ENCODE results near the gene PPM1L.

Gene PPM1L

DNA sequence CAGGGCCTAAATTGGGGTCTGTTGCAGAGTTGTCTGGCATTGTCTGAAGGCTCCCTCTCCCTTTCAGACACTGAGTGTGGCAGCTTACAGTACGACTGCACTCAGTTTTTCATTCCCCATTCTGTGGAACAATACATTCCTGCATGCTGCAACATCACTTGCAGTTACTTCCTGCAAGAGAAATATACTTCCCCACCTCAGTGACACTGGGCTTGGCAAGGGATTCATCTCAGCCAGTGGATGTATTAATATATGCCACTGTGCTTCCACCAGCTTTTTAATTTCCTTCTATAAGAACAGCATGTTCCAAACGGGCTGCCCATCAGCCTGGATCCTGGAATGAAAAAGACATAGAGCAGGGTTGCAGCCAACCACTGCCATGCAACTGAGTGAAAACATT, 326.0 kb downstream of the PPM1L start:
- DNase-seq (ENCODE audit: extremely low read depth, low read depth), result no peak
- TF ChIP-seq, protein P1, sequence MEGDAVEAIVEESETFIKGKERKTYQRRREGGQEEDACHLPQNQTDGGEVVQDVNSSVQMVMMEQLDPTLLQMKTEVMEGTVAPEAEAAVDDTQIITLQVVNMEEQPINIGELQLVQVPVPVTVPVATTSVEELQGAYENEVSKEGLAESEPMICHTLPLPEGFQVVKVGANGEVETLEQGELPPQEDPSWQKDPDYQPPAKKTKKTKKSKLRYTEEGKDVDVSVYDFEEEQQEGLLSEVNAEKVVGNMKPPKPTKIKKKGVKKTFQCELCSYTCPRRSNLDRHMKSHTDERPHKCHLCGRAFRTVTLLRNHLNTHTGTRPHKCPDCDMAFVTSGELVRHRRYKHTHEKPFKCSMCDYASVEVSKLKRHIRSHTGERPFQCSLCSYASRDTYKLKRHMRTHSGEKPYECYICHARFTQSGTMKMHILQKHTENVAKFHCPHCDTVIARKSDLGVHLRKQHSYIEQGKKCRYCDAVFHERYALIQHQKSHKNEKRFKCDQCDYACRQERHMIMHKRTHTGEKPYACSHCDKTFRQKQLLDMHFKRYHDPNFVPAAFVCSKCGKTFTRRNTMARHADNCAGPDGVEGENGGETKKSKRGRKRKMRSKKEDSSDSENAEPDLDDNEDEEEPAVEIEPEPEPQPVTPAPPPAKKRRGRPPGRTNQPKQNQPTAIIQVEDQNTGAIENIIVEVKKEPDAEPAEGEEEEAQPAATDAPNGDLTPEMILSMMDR (IDR thresholded peaks at IDR 0.05; ENCODE audit: low read depth, low read length), result no peak

DNA sequence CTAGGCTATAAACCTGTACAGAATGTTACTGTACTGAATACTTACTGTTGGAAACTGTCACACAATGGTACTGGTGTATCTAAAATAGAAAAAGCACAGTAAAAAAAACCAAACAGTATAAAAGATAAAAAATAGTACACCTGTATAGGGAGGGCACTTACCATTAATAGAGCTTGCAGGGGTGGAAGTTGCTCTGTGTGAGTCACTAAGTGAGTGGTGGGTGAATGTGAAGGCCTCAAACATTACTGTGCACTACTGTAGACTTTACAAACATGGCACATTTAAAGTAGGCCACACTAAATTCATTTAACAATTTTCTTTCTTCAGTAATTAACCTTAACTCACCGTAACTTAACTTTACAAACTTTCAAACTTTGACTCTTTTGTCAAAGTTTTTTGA, 327.1 kb downstream of the PPM1L start:
- no peak for DNase-seq (ENCODE audit: extremely low read depth, low read depth)
- TF ChIP-seq, protein P1 (IDR thresholded peaks at IDR 0.05; ENCODE audit: low read depth, low read length), result no peak

DNA sequence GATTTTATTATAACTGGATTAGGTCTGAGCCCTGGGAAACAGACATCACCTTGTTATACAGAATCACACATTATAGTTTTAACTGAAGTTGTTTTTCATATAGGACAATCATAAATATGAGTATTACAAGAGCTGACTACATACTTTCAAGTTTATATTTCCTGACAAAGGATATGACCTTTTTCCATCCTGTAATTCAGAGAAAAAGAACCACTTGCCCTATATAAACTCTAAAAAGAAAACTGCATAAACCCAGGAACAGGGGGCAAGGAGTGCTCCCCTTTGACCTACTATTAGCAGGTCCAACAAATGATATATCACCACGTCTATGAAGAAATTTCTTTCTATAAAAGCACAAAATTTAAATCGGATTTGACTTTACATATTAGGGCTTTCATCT, 328.2 kb downstream of the PPM1L start:
- TF ChIP-seq, protein P1 (IDR thresholded peaks at IDR 0.05; ENCODE audit: low read depth, low read length), result no peak
- no peak for DNase-seq (ENCODE audit: extremely low read depth, low read depth)

DNA sequence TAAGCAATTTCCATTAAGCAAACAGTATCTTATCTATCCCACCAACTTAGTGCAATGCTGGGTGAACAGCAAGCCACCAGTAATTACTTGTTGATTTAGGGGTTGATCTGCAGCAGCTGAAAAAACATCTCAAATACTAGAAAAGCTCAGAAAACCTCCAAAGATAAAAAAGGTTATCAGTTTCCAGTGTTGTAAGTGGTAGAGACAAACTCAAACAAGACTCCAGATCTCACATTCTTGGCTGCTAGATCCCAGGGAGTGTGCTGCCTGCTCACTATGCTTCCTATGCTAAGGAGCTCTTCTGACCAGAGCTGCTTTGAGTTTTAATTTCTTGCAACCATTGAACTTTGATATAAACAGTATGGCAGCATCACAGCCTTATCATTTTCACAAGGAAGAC, 337.9 kb downstream of the PPM1L start:
- DNase-seq (ENCODE audit: extremely low read depth, low read depth), result no peak
- TF ChIP-seq, protein P1 (IDR thresholded peaks at IDR 0.05; ENCODE audit: low read depth, low read length), result no peak

DNA sequence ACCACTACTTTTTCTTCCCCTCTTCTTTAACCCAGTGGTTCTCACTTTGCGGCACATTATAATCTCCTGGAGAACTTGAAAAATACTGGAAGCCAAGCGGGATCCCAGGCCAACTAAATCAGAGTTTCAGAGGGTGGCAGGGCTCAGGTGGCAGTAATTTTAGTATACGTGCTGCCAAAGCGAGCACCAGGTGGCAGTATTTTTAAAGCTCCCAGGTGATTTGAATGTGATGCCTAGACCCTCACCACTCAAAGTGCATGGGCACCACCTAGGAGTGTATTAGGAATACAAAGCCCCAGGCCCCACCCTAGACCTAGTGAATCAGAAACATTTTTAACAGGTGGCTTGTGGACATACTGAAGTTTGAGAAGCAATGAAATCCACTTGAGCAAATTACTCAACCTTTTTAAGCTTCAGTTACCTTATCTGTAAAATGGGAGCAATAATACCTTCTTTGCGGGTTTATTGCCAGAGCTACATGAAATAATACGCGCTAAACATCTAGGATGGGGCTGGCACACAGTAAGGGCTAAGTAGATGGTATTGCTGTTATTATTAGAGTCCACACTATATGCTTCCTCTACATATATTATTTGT, 340.8 kb downstream of the PPM1L start:
- TF ChIP-seq, protein P1 (IDR thresholded peaks at IDR 0.05; ENCODE audit: low read depth, low read length), result peak; percentile 19

DNA sequence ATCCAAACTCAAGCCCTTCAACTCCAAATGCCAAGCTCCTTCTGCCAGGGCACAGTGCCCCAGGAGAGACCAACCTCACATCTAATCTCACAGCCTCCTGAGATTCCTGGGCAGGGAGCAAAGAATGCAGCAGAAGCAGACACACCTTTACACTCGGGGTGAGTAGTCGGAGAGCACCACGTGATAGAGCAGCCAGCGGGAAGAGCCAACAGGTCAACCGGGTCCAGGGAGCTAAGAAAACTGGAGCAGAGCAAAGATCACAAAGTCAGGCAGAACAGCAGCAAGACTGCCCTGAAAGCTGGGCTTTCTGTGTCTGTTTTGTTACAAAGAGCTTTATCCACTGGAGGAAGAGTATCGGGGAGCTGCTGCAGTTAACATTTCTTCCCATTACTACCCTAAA, 345.0 kb downstream of the PPM1L start:
- DNase-seq (ENCODE audit: extremely low read depth, low read depth), result no peak
- TF ChIP-seq, protein P1 (IDR thresholded peaks at IDR 0.05; ENCODE audit: low read depth, low read length), result no peak

More for the DNA sequence above, 340.8 kb downstream of the PPM1L start:
- no peak for DNase-seq (ENCODE audit: extremely low read depth, low read depth)

DNA sequence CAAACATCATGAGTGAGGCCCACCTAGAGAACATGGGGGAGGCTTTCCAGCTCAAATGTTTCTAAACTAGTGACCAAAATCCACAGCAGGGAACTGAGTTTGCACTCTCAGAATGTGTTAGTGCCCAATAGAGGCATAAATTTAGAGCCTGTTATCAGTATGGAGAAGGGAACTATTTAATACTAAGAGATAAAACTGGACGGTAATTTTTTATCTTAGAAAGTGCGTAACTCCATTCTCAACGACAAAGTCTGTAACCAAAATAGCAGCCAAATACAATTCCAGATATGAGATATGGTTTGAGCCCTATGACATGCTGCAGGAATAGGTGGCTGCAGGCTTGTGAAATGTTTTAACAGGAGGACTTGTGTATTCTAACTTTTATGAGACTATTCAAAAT, 345.6 kb downstream of the PPM1L start:
- no peak for DNase-seq (ENCODE audit: extremely low read depth, low read depth)
- TF ChIP-seq, protein P1 (IDR thresholded peaks at IDR 0.05; ENCODE audit: low read depth, low read length), result no peak

Measured in AG09319 (cell line).